ENCODE measurements around the gene MYH11.

DNA sequence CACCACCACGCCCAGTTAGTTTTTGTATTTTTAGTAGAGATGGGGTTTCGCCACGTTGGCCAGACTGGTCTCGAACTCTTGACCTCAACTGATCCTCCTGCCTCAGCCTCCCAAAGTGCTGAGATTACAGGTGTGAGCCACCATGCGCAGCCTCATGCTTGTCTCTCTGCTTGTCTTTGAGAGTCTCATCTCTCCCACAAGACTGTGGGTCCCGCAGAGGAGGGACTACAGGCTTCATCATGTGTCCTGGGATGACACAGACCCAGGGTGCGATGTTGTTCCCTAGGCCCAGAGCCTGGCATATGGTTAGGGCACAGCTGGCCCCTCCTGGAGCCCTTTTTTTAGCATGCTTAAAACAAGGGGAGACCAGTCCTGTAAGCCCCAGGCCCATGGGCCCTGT lies 104.9 kb downstream of the MYH11 start:
- no peak for TF ChIP-seq GATA2 (IDR thresholded peaks at IDR 0.05; ENCODE audit: low read depth, low read length)
- TF ChIP-seq GATA3 (IDR thresholded peaks at IDR 0.05; ENCODE audit: low read depth, low read length): no peak

Measured in SH-SY5Y (cell line).